Measurements from ENCODE around the gene ANKMY2. TPM values are rescaled to one million over a fixed set of nuclear protein-coding genes. Genes with fewer than 3 reads are reported as not detected.

The ANKMY2 gene
- total and polyA plus RNA-seq, 9 donors, result 9.9 to 26.5 (median 21.7) TPM

GRCh38 chr7:16677978-16678494, 32.5 kb upstream of the ANKMY2 start:
- intact Hi-C loops (cut with DNase I), result no loop called here
- WGBS, 3 donors, result 89 to 94% (median 90%) methylated on average over 12 of the region's 12 CpGs
- TF ChIP-seq POLR2A (IDR thresholded peaks at IDR 0.05) (no peak), CTCF (IDR thresholded peaks at IDR 0.05) (no peak), EP300 (IDR thresholded peaks at IDR 0.05) (no peak)

GRCh38 chr7:16675277-16675676, 29.7 kb upstream of the ANKMY2 start:
- WGBS, 3 donors, result 90 to 91% (median 90%) methylated on average over 3 of the region's 3 CpGs
- Histone ChIP-seq H3K27ac (no peak overlapping the region), H3K27me3 (no peaks in the 10 kb centered on the region), H3K36me3 (no peaks in the 10 kb centered on the region), H3K4me3 (no peak overlapping the region), H3K9me3 (no peaks in the 10 kb centered on the region), H3K4me1 (ENCODE audit: insufficient read depth) (no peaks in the 10 kb centered on the region)
- DNase-seq, result no peak
- TF ChIP-seq POLR2A (IDR thresholded peaks at IDR 0.05) (no peak), EP300 (IDR thresholded peaks at IDR 0.05) (no peak), CTCF (IDR thresholded peaks at IDR 0.05) (no peak)
- intact Hi-C loops (cut with DNase I), result no loop called here

More at GRCh38 chr7:16677978-16678494, 32.5 kb upstream of the ANKMY2 start:
- no peak overlapping the region for H3K27ac ChIP-seq
- H3K4me1 ChIP-seq (ENCODE audit: insufficient read depth), result no peaks in the 10 kb centered on the region
- DNase-seq, result no peak
- H3K36me3 ChIP-seq, result no peaks in the 10 kb centered on the region
- H3K4me3 ChIP-seq, result no peak overlapping the region
- no peaks in the 10 kb centered on the region for H3K9me3 ChIP-seq
- H3K27me3 ChIP-seq, result no peaks in the 10 kb centered on the region

- H3K27ac ChIP-seq, result no peak overlapping the region
- DNase-seq, result no peak
- H3K9me3 ChIP-seq, result no peaks in the 10 kb centered on the region
- no peaks in the 10 kb centered on the region for H3K36me3 ChIP-seq
- no peaks in the 10 kb centered on the region for H3K4me1 ChIP-seq (ENCODE audit: insufficient read depth)
- 94 to 97% (median 95%) methylated on average over 3 of the region's 3 CpGs for WGBS, 3 donors
- H3K4me3 ChIP-seq, result no peak overlapping the region
- no peaks in the 10 kb centered on the region for H3K27me3 ChIP-seq
- TF ChIP-seq CTCF (IDR thresholded peaks at IDR 0.05), result no peak
- no peak for TF ChIP-seq EP300 (IDR thresholded peaks at IDR 0.05)
- no peak for TF ChIP-seq POLR2A (IDR thresholded peaks at IDR 0.05)
- intact Hi-C loops (cut with DNase I), result no loop called here
These were observed 26.3 kb upstream of the ANKMY2 start for GRCh38 chr7:16671811-16672210.

GRCh38 chr7:16670731-16671344, 25.3 kb upstream of the ANKMY2 start:
- H3K4me1 ChIP-seq (ENCODE audit: insufficient read depth), result no peaks in the 10 kb centered on the region
- H3K4me3 ChIP-seq, result no peak overlapping the region
- H3K27me3 ChIP-seq, result no peaks in the 10 kb centered on the region
- no peak for DNase-seq
- intact Hi-C loops (cut with DNase I), result no loop called here
- no peak overlapping the region for H3K27ac ChIP-seq
- H3K9me3 ChIP-seq, result no peaks in the 10 kb centered on the region
- 86 to 96% (median 91%) methylated on average over 4 of the region's 4 CpGs for WGBS, 3 donors
- H3K36me3 ChIP-seq, result no peaks in the 10 kb centered on the region
- TF ChIP-seq POLR2A (IDR thresholded peaks at IDR 0.05), result no peak

- no peak overlapping the region for H3K4me3 ChIP-seq
- no peaks in the 10 kb centered on the region for H3K27me3 ChIP-seq
- TF ChIP-seq EP300 (IDR thresholded peaks at IDR 0.05) (no peak), POLR2A (IDR thresholded peaks at IDR 0.05) (no peak), CTCF (IDR thresholded peaks at IDR 0.05) (no peak)
- DNase-seq, result no peak
- intact Hi-C loops (cut with DNase I), result no loop called here
- no peaks in the 10 kb centered on the region for H3K36me3 ChIP-seq
- no peaks in the 10 kb centered on the region for H3K9me3 ChIP-seq
- no peak overlapping the region for H3K27ac ChIP-seq
- no peaks in the 10 kb centered on the region for H3K4me1 ChIP-seq (ENCODE audit: insufficient read depth)
- WGBS, 3 donors, result 14 to 23% (median 15%) methylated on average over 1 of the region's 1 CpG
These were observed 24.5 kb upstream of the ANKMY2 start for GRCh38 chr7:16670021-16670420.

Data from ovary (tissue), 9 donors.